CD14-positive monocyte (primary cell): ENCODE data around the gene ROR1. TPM values are rescaled to one million over a fixed set of nuclear protein-coding genes. Genes with fewer than 3 reads are reported as not detected.

Source experiments
- DNase-seq, 3 donors: peaks; one replicate each; pipeline ENCODE4 v3.0.0-alpha.2; 2011 to 2022
- H2AFZ ChIP-seq: 2 replicates; pipeline ENCODE4 v1.6.0; 2012; ENCODE audit warnings: mild to moderate bottlenecking, low read depth, low read length, inconsistent platforms; ENCODE audit not compliant: insufficient read depth, poor library complexity, severe bottlenecking
- H3K27ac ChIP-seq, 2 donors: 1 replicate in 1 of 2; 2 replicates in 1 of 2; pipeline ENCODE4 v1.5.1; 2012 to 2013; ENCODE audit warnings: low read length in 2 of 2, control low read depth in 1 of 2, inconsistent platforms in 1 of 2, low read depth in 1 of 2, mild to moderate bottlenecking in 1 of 2
- H3K27me3 ChIP-seq, 2 donors: one replicate each; pipeline versions ENCODE4 v1.6.0 to v1.6.1; 2011 to 2013; ENCODE audit warnings: low read length in 2 of 2; ENCODE audit not compliant: control insufficient read depth in 2 of 2, insufficient read depth in 2 of 2
- H3K36me3 ChIP-seq, 2 donors: replicated peaks in 1 of 2; 1 replicate in 1 of 2; 2 replicates in 1 of 2; pipeline versions ENCODE4 v1.5.1 to v1.6.1; 2012 to 2013; ENCODE audit warnings: low read length in 2 of 2, control low read depth in 1 of 2, inconsistent platforms in 1 of 2, mild to moderate bottlenecking in 1 of 2; ENCODE audit not compliant: insufficient read depth in 2 of 2, control insufficient read depth in 1 of 2
- H3K4me1 ChIP-seq, 2 donors: 1 replicate in 1 of 2; 2 replicates in 1 of 2; pipeline versions ENCODE4 v1.5.1 to v1.6.1; 2012 to 2013; ENCODE audit warnings: low read length in 2 of 2, control low read depth in 1 of 2, inconsistent platforms in 1 of 2, mild to moderate bottlenecking in 1 of 2, moderate library complexity in 1 of 2; ENCODE audit not compliant: insufficient read depth in 2 of 2, control insufficient read depth in 1 of 2
- H3K4me2 ChIP-seq: replicated peaks from 2 replicates; pipeline ENCODE3; 2012; ENCODE audit warnings: low read length, moderate library complexity, mild to moderate bottlenecking; ENCODE audit not compliant: poor library complexity, severe bottlenecking; ENCODE audit errors: extremely low read depth
- H3K4me3 ChIP-seq, 3 experiments: fragments of 200-600 bp in 1 of 3; sonication (generic) in 1 of 3; replicated peaks in 1 of 3; 1 replicate in 2 of 3; 2 replicates in 1 of 3; pipeline ENCODE4 v1.5.1; 2011 to 2013; ENCODE audit warnings: low read length in 3 of 3, mild to moderate bottlenecking in 3 of 3, control low read depth in 2 of 3, low read depth in 2 of 3, inconsistent platforms in 1 of 3, moderate library complexity in 1 of 3
- H3K79me2 ChIP-seq: 2 replicates; pipeline ENCODE4 v1.6.0; 2012; ENCODE audit warnings: mild to moderate bottlenecking, control low read depth, inconsistent platforms, low read length, moderate library complexity; ENCODE audit not compliant: insufficient read depth
- H3K9ac ChIP-seq: 2 replicates; pipeline ENCODE4 v1.6.0; 2017; ENCODE audit warnings: low read length, mild to moderate bottlenecking; ENCODE audit not compliant: insufficient read depth, poor library complexity, severe bottlenecking
- H3K9me3 ChIP-seq, 2 donors: replicated peaks in 1 of 2; 1 replicate in 1 of 2; 2 replicates in 1 of 2; pipeline versions ENCODE4 v1.5.1 to v1.6.1; 2012 to 2013; ENCODE audit warnings: low read length in 2 of 2, control low read depth in 1 of 2; ENCODE audit not compliant: control insufficient read depth in 1 of 2, insufficient read depth in 1 of 2
- H4K20me1 ChIP-seq: 2 replicates; pipeline ENCODE4 v1.6.0; 2012; ENCODE audit warnings: mild to moderate bottlenecking, low read length, control low read depth, moderate library complexity; ENCODE audit not compliant: insufficient read depth
- H3K27ac Mint-ChIP-seq, 7 donors: one replicate each; pipeline ENCODE4 v1.8.0; 2020; ENCODE audit warnings: mild to moderate bottlenecking in 7 of 7, mixed read lengths in 7 of 7, moderate library complexity in 6 of 7, inconsistent platforms in 2 of 7
- H3K27me3 Mint-ChIP-seq, 3 donors: one replicate each; pipeline ENCODE4 v1.8.0; 2021 to 2022; ENCODE audit warnings: low read depth in 3 of 3, mild to moderate bottlenecking in 3 of 3, mixed read lengths in 3 of 3, moderate library complexity in 3 of 3, inconsistent platforms in 1 of 3
- H3K36me3 Mint-ChIP-seq, 2 donors: one replicate each; pipeline ENCODE4 v1.8.0; 2020; ENCODE audit warnings: mixed read lengths in 2 of 2, inconsistent platforms in 1 of 2, mild to moderate bottlenecking in 1 of 2
- H3K4me1 Mint-ChIP-seq: one replicate; pipeline ENCODE4 v1.8.0; 2020; ENCODE audit warnings: mild to moderate bottlenecking, mixed read lengths
- H3K4me3 Mint-ChIP-seq, 2 donors: one replicate each; pipeline ENCODE4 v1.8.0; 2020; ENCODE audit warnings: mild to moderate bottlenecking in 2 of 2, mixed read lengths in 2 of 2, moderate library complexity in 1 of 2
- H3K9me3 Mint-ChIP-seq, 7 donors: one replicate each; pipeline ENCODE4 v1.8.0; 2020 to 2022; ENCODE audit warnings: mixed read lengths in 7 of 7, mild to moderate bottlenecking in 6 of 7, moderate library complexity in 6 of 7, inconsistent platforms in 2 of 7
- WGBS: methylation state at CpG from one replicate; pipeline ENCODE4 v1.1.5; 2013; ENCODE audit warnings: missing lambda C conversion rate; ENCODE audit not compliant: insufficient coverage; 5-methylcytosine and 5-hydroxymethylcytosine counted together
- intact Hi-C, 2 donors: fragments of 100-400 bp; cut with micrococcal nuclease; formaldehyde crosslinking; loops; one replicate each; pipeline versions ENCODE4 v1.15.0 to v1.15.1; 2023
- polyA plus RNA-seq, 3 donors: library from polyadenylated mRNA; depleted of rRNA in 1 of 3; unstranded in 2 of 3; stranded (reverse) in 1 of 3; fragments of 300-500 nt in 2 of 3; fragments of >200 nt in 1 of 3; fragmentation: Illumina TruSeq in 2 of 3; gene quantifications; 1 replicate in 2 of 3; 2 replicates in 1 of 3; pipeline ENCODE4 v1.2.3, GENCODE V29; 2012 to 2021
- TF ChIP-seq, protein P1 (sequence below): fragments of 200-600 bp; IDR thresholded peaks from one replicate; pipeline ENCODE4 v1.8.0; 2022; ENCODE audit warnings: antibody characterized with exemption, mild to moderate bottlenecking

ROR1 gene
- polyA plus RNA-seq, 3 donors, result not detected

DNA sequence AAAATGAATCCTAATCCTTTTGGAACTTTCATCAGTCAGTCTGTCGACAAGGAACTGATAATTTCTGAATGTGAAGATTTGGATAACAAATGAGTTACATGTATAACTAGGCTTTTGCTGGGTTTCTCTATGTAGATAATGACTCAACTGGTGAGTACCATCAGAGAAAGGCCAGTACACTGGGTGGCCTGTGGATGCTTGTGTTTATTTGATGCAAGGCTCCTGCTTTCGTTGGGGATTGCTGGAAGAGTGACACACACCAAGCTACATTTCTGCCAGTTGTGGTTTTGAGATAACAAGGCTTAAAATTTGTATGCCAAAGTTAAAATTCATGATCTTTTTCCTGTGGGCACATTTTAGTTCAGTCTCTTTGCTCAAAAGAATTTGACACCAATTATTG, 314.0 kb downstream of the ROR1 start:
- H3K4me3 ChIP-seq, result no peak overlapping the region
- no peak for DNase-seq
- no peaks in the 10 kb centered on the region for H3K27me3 Mint-ChIP-seq
- no peaks in the 10 kb centered on the region for H3K27me3 ChIP-seq
- H3K4me2 ChIP-seq, result no peak overlapping the region
- no peaks in the 10 kb centered on the region for H3K79me2 ChIP-seq
- WGBS, result 75% methylated on average over 1 of the region's 2 CpGs
- H3K27ac ChIP-seq, result no peak overlapping the region
- H3K4me1 Mint-ChIP-seq, result no peaks in the 10 kb centered on the region
- no peaks in the 10 kb centered on the region for H3K9me3 ChIP-seq
- no peaks in the 10 kb centered on the region for H4K20me1 ChIP-seq
- no peak overlapping the region for H3K9ac ChIP-seq
- H3K4me1 ChIP-seq, result no peaks in the 10 kb centered on the region
- no peak overlapping the region for H2AFZ ChIP-seq
- TF ChIP-seq, protein P1, sequence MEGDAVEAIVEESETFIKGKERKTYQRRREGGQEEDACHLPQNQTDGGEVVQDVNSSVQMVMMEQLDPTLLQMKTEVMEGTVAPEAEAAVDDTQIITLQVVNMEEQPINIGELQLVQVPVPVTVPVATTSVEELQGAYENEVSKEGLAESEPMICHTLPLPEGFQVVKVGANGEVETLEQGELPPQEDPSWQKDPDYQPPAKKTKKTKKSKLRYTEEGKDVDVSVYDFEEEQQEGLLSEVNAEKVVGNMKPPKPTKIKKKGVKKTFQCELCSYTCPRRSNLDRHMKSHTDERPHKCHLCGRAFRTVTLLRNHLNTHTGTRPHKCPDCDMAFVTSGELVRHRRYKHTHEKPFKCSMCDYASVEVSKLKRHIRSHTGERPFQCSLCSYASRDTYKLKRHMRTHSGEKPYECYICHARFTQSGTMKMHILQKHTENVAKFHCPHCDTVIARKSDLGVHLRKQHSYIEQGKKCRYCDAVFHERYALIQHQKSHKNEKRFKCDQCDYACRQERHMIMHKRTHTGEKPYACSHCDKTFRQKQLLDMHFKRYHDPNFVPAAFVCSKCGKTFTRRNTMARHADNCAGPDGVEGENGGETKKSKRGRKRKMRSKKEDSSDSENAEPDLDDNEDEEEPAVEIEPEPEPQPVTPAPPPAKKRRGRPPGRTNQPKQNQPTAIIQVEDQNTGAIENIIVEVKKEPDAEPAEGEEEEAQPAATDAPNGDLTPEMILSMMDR, result no peak
- intact Hi-C loops, result no loop called here
- no peak overlapping the region for H3K4me3 Mint-ChIP-seq
- peaks cover 0 to 4% (median 2%) of the 10 kb centered on the region in 7 donors for H3K9me3 Mint-ChIP-seq
- no peaks in the 10 kb centered on the region for H3K36me3 ChIP-seq
- no peaks in the 10 kb centered on the region for H3K36me3 Mint-ChIP-seq
- H3K27ac Mint-ChIP-seq, result no peak overlapping the region

DNA sequence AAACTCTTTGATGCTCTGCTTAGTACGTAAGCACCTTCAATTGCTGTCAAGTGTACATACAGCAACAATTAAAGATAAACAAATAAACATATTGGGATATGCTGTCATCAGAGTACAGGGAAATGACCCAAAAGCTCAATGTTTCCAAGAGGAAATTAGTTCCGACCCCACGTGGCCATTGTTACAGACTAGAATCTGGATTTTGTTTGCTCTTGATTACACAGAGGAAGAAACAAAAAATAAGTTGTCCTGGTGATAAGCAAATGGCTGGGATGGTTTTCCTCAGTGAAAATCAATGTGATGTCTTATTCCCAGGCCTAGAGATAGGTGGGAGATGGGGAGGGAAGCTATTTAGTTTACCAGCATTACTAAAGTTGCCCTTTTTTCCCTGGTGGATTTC, 316.6 kb downstream of the ROR1 start:
- TF ChIP-seq, protein P1, result no peak
- Histone ChIP-seq H3K27me3 (no peaks in the 10 kb centered on the region), H3K4me1 (no peaks in the 10 kb centered on the region), H3K4me3 (no peak overlapping the region), H3K79me2 (no peaks in the 10 kb centered on the region), H3K9me3 (no peaks in the 10 kb centered on the region), H3K36me3 (no peaks in the 10 kb centered on the region), H3K27ac (no peak overlapping the region), H3K4me2 (no peak overlapping the region), H4K20me1 (no peaks in the 10 kb centered on the region), H2AFZ (no peak overlapping the region), H3K9ac (no peak overlapping the region)
- Mint-ChIP-seq H3K27me3 (no peaks in the 10 kb centered on the region), H3K9me3 (peaks cover 0 to 4% (median 2%) of the 10 kb centered on the region in 7 donors), H3K4me3 (no peak overlapping the region), H3K4me1 (no peaks in the 10 kb centered on the region), H3K36me3 (no peaks in the 10 kb centered on the region), H3K27ac (no peak overlapping the region)
- WGBS, result 100% methylated on average over 2 of the region's 3 CpGs
- intact Hi-C loops, result no loop called here
- no peak for DNase-seq
